SK-N-SH (cell line): ENCODE measurements around the gene LMF1.

Experiments
- CTCF ChIP-seq: fragments of 200-600 bp; sonication (generic); IDR thresholded peaks from 2 replicates; pipeline ENCODE4 v1.6.1; 2017; ENCODE audit warnings: antibody characterized with exemption, mild to moderate bottlenecking, moderate library complexity
- EZH2phosphoT487 ChIP-seq: fragments of 200-600 bp; sonication (generic); IDR thresholded peaks from 2 replicates; pipeline ENCODE4 v1.6.1; 2017; ENCODE audit warnings: low read depth, mixed run types, mild to moderate bottlenecking, antibody characterized with exemption, moderate library complexity, borderline replicate concordance
- FOSL2 ChIP-seq: IDR thresholded peaks from 2 replicates; pipeline ENCODE4 v1.4.0; 2012; ENCODE audit warnings: low read depth, mild to moderate bottlenecking, moderate library complexity, borderline replicate concordance
- NFIC ChIP-seq: IDR thresholded peaks from 2 replicates; pipeline ENCODE4 v1.4.0; 2012; ENCODE audit warnings: borderline replicate concordance
- RFX5 ChIP-seq: IDR thresholded peaks from 2 replicates; pipeline ENCODE4 v1.6.1; 2012; ENCODE audit warnings: mild to moderate bottlenecking, improper control_type of control experiment, low read length
- YY1 ChIP-seq: IDR thresholded peaks from 2 replicates; pipeline ENCODE4 v1.4.0; 2012; ENCODE audit warnings: low read depth, mild to moderate bottlenecking

GRCh38 chr16:851871-852270, 118.9 kb downstream of the LMF1 start:
- no peak for TF ChIP-seq YY1
- no peak for TF ChIP-seq EZH2phosphoT487
- no peak for TF ChIP-seq NFIC
- TF ChIP-seq FOSL2, result no peak
- TF ChIP-seq RFX5, result no peak
- TF ChIP-seq CTCF, result no peak
